CD4-positive, alpha-beta T cell treated with Interleukin-4 for 1 hour (primary cell): ENCODE data around the gene CENPU.

Source experiments
- DNase-seq, 2 donors: peaks; one replicate each; pipeline ENCODE4 v3.0.0-alpha.2; 2020 to 2022

CENPU gene

DNA sequence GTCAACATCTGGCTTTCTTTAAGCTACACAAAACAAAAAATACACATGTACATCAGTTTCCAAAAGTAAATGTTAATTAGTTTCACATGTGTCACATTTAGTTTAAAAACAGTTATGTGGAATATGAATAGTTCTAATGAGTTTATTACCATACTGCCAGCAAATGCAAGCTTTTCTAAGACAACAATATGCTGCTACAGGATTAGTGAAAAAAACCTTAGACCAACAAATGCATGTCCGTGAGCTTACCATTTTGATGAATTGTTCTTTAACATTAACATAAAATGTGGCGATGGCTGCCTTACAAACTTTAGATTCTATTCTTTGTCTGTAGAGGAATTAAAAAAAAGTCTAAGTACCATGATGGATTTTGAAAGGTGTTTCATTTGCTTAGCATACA is 31.8 kb downstream of the CENPU start:
- no peak for DNase-seq

DNA sequence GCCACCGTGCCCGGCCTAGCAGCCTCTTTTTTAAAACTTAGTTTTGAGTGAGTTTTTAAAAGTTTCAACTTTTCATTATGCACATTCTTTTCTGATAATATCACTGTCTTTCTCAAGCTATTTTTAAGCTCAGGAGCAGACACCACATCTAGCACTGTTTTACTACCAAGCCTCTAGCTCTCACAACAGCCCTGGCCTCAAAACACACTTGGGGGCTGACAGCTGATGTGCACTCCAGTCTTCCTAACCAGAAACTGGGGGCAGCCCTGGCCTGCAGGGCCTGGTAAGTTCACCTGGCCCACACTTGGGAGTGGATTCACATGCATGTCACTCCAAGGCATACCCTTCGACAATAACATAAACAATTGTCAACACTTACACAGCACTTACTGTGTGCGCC is 34.0 kb downstream of the CENPU start:
- no peak for DNase-seq

DNA sequence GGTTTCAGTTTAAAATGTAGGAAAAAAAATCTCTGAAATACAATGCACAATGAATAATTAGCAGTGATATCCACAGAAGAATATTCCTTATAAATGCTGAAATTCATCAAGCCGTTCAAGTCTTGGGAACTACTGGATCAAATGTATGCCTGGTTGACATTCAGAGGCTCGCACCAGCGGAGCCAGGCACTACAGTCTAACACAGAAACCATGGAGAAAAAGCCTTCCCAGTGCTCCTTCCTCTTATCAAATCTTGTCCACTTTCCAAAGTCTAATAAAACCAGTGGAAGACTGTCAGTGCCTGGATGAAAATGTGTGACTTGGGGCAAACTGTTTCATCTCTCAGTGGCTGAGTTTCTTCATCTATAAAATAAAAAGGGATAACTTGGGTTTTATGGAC is 35.9 kb downstream of the CENPU start:
- no peak for DNase-seq

DNA sequence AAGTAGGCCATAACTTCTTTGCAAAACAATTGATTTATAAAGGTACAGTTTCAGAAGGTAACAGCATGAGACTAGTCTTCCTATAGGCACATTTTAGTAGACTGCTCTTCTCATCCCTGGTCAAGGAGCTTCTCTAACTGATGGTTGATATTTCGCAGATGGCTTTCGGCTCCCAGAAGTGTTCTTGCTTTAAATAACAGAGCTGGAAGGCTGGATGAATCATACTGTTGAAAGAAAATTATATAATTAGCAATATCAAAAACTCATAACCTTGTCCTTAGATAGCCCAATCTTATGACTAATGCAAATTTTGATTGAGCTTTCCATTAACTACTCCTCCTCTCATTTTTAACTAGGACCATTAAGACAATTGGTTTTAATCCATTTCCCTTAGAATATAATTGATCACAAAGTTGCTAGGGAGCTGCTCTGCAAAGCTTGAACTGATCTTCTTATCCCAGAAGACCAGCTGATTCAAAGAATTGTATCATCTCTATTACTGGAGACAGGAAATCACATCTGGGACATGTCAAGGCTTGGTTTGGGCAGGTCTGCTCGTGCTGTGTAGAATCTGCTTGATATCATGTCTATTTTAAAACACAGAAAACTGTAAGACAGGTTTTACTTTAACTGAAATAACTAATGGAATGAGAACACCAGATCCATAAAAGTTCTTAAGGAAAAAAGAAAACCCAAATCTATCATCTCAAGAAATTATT is 38.6 kb downstream of the CENPU start:
- no peak for DNase-seq

DNA sequence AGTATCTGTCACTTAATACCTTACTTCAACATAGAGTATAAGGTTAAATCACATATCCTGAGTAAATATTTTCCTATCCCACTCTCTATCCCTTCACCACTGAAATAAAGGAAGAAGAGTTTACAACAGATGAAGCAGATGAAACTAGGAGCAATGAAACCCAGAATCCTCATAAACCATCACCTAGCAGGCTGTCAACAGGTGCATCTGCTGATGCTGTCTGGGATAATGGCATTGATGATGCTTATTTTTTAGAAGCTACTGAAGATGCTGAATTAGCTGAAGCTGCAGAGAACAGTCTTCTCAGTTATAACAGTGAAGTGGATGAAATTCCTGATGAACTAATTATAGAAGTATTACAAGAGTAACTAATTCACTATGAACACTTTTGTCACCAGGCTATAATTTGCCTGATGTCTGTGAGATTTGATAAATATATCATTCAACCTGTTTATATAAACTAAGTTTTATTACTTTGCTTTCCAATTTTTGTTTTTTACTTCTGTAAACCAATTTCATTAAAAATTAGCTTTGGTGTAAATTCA is 39.4 kb downstream of the CENPU start:
- no peak for DNase-seq

DNA sequence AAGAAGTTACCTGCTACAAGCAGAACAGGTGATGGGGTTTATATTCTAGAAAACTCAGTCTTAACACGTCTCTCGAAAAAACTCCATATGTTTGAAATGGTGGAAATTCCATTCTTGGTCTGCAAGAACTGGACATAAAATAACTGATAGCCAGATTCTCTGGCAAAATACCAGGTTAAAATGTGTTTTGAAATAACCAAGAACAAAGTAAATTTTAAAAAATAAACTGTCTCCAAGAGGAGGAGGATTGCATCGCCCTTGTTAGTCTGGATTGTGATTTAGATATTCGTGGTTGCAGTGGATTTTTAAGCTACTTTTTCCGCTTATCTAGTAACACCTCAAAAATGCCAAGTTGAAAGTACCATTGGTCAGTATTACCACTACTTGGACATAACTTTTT is 40.8 kb downstream of the CENPU start:
- no peak for DNase-seq

DNA sequence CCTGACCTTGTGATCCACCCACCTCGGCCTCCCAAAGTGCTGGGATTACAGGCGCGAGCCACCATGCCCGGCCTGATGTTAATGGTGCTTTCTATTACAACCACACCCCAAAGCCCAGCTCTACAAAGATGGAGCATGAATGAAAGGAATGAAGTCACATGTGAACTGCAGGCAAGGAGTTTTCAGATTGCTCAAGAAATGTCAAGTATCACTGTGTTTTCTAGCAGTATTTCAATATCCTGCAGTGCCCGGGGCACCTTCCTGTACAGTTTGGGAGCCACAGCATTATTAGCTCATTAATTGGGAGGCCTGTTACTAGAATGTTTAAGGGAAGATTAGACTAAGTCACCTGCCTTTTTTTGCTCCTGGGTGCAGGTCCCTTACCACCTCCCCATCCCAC is 44.2 kb downstream of the CENPU start:
- no peak for DNase-seq

DNA sequence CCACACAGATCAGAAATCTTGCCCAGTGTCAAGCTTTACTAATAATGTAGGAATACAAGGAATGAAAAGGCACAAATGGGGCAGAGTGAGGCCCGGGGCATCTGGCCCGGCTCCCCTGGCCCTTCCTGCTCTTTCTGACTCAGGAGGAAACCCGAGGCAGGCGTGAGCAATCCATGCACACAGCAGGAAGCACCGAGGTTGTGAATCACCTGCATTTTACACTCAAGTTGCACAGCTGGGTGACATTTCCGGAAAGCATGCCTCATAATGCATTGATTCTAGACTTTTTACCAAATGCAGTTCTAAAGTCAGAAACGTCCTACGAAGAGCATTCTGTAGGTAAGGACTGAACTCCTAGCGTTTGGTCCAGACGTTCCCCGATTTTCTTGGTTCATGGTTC is 45.4 kb downstream of the CENPU start:
- no peak for DNase-seq

DNA sequence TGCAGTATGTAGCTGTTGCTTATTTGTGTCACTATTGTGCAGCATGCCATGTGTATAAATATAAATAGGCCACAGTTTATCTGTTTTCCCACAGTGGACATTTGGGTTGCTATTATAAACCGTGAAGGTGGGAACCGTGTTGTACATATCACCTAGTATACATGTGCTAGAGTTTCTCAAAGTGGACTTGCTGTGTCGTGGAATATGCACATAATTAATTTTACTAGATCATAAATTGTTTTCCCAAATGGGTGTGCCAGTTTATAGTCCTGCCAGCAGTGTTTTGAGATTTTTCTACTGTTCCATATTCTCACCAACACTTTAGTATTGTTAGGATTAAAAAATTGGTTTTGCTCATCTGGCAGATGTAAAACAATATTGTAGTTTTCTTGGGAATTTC is 45.9 kb downstream of the CENPU start:
- no peak for DNase-seq

DNA sequence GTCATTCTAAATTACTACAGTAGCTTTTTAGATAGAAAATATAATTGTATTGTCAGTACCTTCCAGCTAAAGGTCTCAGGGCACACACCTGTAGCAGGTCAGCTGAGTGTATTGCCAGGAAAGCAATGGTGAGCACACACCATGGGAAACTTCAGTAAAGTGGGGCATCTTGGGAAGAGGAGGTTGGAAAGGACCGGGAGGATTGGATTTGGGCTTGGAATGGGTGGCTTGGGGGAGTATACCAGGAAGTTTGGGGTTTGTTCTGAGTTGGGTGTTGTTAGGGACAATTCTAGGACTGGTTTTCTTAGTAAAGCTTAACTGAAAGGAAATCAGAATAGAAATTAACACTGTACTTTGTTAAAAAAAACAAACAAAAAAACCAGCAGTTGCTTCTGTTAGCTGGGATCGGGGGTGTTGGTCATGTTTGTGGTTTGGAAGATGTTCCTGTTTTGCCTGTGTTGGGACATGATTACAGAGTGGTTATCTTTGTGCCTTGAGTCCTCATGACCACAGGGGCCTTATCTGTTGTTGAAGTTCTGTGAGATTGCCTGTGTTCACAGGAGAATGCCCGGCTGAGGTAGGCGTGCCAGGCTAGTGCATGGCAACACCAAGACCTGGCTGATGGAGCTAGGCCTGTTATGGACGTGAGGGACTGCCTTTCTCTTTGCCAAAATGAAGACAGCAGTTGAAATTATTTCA is 49.3 kb downstream of the CENPU start:
- peak; percentile 6 to 26 for DNase-seq

DNA sequence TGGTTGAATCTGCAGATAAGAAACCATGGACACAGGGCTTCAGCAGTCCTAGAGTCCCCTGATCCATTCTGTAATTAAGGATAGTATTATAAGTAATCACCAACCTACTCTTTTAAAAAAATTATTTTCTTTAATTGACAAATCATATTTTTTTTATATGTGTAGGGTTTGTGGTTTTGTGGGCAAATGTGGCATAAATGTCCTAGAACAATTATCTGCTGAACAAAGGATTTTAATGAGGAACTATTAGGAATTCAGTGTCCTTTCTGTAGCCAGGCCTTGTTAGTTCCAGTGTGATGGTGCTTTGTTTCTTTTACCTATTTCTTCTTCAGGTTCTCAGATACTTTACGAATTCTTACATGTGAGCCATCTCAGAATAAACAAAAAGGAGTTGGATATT is 52.0 kb downstream of the CENPU start:
- no peak for DNase-seq

DNA sequence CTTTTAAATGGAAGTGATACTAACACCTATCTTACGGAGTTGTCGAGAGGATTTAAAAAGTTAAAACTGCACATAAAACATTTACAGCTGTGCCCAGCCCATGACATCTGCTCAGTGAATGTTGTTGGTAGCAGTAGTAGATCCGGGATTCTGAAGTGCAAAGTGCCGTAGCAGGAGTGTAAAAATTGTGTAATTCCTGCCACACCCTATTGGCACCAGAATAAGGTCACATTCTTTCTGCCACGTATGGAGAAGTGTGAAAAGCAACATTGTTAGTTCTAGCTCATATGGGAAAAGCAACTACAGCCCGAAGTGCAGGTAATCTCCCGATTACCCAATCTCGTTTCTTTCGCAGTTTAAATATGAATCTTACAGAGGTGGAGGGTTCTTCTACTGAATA is 53.2 kb downstream of the CENPU start:
- no peak for DNase-seq

DNA sequence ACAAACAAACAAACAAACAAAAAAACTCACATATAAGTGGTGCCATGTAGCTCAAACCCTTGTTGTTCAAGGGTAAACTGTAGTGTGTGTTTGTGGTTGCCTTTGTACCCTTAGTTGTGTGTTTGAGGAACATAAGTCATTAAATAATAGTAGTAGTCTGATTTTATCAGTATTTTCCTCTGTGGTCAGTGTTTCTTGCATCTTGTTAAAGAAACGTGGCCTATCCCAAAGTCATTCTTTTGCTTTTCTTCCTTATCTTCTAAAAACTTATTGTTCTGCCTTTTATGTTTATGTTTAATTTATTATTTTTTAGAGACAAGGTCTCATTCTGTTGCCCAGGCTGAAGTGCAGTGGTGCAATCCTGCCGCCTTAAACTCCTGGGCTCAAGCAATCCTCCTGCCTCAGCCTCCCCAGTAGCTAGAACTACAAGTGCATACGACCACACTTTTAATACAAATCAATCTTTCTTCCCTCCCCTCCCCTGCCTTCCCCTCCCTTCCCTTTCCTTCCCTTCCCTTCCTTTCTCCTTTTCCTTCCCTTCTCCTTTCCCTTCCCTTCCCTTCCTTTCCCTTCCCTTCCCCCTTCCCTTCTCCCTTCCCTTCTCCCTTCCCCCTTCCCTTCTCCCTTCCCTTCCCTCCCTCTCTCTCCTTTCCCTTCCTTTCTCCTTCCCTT is 57.9 kb downstream of the CENPU start:
- DNase-seq, result no peak

DNA sequence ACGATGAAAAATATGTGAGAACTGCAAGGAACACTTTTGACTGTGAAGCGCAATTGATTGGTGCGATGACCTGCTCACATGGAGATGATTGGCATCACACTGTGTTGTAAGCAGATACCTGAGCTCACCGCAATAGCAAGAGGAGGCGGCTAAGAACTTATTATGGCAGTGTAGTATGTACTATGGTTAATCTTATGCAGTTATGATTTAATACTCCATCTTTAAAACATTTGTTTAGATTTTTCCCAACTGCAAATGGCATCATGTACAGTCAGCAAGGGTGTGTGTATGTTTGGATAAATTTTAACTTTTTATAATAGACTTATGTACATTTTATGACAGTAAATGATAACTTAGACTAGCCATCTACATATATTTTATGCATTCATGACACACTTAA is 58.9 kb downstream of the CENPU start:
- no peak for DNase-seq

DNA sequence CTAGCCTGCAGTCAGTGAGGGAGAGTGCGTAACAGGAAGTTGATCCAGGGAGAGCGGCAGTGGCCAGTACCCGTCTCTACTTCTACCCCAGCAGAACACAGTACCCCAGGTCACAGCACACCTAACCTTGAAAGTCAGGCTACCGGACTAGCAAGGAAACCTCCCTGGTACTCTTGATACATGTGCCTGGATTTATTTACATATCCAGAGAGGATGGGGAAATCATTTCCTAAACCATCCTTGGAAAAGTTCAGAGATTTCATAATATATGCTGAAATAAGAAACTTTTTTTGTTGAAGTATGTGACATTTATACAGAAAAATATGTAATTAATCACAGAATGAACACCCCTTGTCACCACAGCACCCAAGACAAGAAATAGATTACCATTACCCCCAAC is 59.9 kb downstream of the CENPU start:
- DNase-seq, result no peak

DNA sequence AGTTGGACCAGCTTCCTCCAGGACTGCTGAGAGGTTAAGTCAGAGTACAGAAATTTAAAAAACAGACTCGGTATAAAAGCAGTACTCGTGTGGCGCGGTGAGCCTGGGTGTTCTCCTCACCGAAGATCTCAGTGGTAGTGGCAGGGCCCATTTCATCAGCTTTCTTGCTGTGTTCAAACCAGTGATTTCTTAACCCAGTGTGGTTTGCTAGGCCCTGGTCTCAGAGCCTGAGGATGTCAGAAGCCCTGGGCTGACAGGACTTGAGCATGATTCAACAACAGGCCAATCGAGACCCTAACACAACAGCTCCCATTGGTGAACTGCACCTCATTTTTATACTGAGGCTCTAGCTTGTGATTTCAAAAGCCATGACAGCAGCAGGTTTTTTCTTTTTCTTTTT is 61.2 kb downstream of the CENPU start:
- DNase-seq, result no peak

DNA sequence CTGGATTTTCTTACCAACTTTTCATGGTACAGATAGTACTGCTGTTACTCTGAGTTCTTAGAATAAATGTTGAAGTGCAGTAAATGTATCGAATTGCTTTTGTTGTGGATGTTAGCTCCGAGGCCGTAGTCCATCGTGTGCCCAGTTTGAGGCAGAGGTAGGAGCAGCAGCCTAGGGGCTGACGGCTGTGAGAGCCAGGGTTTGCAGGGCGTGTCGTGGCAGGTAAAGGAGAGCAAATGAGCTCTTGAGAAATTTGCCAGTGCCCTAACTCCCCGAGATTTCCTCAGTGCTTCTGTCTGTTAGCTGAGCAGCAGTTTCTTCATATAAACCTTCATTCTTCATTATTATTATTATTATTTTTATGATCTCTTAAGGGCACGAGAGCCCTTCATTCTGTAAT is 62.8 kb downstream of the CENPU start:
- DNase-seq, result no peak

DNA sequence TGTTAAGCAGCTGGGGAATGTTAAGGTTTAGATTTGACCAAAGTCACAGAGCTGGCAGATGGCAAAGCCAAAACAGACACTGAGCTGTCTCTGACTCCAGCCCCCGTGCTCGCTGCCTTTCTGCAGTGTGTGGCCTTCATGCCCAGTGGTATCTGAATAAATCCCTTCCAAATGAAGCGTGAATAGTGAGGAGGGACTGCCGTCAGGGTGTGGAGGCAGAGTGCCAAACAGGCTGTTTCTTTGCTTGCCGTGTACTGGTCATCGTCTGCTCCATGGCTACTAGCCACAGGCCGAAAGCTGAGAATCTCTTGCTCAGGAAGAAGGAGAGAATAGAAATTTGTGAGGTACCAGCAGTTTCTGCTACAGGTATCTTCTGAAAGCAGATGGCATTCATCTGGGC is 64.6 kb downstream of the CENPU start:
- no peak for DNase-seq

DNA sequence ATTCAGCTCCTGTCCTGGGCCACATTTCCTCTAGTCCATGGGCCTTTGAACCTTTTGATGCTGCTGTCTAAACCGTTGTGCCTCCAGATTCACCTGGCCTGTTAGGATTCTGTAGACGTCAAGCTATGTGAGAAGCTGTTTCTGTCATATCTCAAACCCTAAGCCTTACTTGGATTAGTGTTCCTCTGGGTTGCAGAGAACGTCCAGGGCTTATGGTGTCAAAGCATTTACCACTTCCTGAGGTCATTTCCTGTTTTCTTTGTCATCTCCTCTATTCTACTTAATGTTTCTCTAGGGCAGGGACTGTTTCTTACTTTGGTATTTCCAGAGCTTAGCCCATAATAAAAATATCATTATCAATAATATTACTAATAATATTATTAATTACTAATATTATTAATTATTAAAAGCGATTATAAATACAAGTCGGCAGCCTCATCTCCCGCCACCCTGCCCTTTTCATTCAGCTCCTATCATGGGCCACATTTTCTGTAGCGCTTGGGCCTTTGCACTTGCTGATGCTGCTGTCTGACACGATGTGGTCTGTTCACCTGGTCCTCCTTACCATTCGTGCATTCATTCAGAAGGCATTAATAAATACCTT is 65.3 kb downstream of the CENPU start:
- peak; percentile 27 to 56 for DNase-seq

DNA sequence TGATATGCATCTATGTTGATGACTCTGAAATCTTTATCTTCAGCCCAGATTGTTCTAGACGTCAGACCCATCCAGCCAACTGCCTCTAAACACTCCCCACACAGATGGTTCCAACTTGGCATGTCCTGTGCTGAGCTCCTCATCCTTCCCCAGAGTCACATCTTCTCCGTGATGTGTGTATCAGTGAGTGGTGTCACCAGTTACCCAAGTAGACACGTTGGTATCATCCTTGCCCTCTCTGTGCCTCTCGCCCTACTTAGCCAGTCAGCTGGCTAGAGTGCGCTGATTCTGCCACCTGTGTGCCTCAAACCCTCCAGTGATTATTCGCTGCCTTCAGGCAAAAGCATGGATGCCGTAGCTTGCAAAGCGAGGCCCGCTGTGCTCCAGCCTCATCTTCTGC is 65.8 kb downstream of the CENPU start:
- no peak for DNase-seq

DNA sequence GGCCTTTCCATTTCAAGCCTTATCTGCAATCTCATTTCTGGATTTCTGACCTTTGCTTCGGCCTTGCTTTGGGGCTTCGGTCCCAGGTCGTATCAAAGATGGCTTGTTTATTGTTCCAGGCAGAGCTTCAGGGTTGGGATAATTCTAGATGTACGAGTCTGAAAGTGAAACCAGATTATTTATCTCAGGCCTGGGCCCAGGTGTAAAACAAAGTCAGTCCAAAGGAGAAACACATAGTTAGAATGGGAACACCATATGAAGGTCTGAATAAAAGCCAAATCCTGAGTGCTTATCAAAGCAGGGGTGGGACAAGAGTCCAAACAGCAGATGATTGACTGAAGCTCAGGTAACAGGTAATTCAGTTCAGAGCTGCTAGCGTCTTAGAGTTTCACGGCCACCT is 67.2 kb downstream of the CENPU start:
- DNase-seq, result no peak

DNA sequence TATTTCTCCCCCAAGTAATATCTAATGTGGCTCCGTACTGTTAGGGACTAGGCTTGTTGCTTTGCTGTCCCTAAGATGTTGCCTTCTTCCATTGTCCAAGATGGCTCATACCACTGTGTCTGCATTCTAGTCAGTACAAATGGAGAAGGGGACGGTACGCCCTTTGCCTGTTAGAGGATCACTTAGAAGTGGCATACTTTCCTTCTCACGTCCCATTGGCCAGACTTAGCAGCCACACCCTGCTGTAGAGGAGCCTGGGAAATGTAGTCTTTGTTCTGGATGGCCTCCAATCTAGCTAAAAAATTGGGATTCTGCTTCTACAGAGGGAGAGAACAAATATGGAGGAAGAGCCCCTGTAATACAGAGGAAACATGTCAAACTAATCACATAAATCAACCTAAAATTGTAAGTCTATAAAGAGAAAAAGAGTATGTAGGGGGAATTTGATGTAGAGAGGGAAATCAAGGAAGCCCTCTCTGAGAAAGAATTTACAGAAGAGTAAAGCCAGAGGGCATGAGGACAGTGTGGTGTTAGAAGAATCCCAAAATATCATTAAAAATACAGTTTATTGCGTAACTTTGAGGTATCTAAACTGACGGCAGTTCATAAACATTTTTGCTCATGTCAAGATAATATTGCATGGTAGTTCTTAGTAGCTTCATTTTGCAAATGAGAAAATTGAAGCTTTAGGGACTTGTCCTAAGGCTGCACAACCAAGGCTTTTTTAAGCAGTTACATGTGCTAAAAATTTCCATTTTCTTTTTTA is 69.3 kb downstream of the CENPU start:
- no peak for DNase-seq

DNA sequence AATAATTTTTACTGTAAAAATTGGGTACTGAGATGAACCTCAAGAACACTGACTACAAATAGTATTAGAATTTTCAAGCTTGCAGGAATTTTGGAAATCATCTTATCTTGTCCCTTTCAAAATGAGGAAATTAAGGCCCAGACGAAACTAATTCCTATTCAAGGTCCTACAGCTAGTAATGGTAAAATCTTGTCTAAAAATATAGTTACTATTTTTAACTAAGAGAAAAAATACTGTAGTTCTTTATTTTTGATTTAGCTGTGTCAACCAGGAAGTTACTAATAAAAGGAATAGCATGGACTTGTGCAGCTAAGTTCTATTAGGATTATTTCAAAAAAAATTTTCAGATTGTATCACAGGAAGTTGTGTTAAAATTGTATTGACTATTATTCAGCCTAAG is 71.7 kb downstream of the CENPU start:
- DNase-seq, result no peak
